ENCODE data around the gene MGAT5.

MGAT5 gene

DNA sequence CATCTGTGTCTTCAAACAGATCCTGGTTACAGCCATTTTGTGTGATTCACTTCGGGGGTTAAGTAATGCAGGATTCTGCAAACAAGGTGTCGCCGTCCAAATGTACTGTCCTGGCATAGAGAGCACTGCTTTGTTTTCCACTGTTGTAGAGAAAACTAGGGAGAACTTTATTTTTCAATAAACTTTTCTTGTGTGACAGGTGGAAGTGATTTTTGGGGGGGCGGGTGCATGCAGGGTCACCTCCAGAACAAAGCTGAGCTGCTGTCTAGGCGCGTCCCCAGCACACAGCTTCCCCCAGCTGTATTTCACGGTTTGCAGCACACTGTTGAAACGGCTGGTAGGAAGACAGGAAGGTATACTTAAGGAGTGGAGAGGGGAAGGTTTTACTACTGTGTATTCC lies 200.6 kb downstream of the MGAT5 start:
- TF ChIP-seq, protein P1, sequence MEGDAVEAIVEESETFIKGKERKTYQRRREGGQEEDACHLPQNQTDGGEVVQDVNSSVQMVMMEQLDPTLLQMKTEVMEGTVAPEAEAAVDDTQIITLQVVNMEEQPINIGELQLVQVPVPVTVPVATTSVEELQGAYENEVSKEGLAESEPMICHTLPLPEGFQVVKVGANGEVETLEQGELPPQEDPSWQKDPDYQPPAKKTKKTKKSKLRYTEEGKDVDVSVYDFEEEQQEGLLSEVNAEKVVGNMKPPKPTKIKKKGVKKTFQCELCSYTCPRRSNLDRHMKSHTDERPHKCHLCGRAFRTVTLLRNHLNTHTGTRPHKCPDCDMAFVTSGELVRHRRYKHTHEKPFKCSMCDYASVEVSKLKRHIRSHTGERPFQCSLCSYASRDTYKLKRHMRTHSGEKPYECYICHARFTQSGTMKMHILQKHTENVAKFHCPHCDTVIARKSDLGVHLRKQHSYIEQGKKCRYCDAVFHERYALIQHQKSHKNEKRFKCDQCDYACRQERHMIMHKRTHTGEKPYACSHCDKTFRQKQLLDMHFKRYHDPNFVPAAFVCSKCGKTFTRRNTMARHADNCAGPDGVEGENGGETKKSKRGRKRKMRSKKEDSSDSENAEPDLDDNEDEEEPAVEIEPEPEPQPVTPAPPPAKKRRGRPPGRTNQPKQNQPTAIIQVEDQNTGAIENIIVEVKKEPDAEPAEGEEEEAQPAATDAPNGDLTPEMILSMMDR (IDR thresholded peaks at IDR 0.05), result no peak

DNA sequence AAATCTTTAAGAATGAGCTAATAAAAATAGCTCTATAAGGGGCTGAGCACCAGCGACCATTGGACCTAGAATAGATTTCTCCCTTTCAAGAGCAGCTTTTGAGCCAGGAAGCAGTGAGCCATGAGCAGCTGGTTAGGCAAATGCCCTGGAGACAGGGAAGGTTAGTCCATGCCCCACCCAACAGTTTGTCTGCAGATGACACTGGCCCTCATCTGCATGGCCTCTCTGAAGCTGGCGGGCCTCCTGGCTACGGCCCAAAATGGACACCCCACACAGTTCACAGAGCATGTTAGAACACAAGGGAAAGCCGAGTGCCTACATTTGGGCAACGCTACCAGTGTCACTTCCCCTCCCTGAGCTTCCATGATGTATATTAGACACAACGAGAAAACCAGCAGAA lies 201.1 kb downstream of the MGAT5 start:
- TF ChIP-seq, protein P1 (IDR thresholded peaks at IDR 0.05), result no peak

DNA sequence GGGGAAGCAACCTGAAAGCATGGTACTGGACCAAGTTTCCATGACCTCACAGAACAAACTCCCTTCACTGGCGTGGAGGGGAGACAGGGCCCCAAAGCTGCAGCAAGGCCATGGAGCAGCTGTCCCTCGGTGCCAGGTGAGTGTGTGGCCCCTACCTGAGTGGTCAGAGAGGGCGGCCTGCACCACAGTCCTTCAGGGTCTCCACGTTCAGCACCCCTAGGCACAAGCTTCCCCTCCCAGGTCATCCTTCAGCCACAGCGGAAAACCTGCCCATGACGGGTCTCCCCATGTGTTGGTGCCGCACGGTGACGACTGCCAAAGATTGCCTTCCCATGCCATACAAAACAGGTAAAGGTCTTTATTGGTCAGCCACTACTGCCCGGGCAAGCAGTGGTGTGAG lies 201.6 kb downstream of the MGAT5 start:
- TF ChIP-seq, protein P1 (IDR thresholded peaks at IDR 0.05), result no peak

DNA sequence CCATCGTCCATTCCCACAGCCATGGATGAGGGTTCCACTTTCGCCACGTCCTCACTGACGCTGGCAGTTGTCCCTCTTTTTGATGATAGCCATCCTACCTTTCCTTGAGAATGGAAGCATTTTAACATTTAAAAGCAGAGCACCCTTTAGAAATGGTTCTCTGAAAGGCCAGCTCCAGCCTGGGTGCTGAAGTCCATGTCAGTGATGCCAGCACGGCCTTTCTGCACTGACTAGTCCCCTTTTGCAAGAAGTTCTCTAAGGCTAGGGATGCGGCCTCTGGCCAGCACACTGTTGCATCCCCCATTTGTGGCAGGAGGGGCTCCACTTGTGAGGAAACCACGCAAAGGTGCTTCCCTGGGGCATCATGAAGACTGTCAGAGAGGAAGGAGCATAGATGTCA lies 203.5 kb downstream of the MGAT5 start:
- TF ChIP-seq, protein P1 (IDR thresholded peaks at IDR 0.05), result no peak

DNA sequence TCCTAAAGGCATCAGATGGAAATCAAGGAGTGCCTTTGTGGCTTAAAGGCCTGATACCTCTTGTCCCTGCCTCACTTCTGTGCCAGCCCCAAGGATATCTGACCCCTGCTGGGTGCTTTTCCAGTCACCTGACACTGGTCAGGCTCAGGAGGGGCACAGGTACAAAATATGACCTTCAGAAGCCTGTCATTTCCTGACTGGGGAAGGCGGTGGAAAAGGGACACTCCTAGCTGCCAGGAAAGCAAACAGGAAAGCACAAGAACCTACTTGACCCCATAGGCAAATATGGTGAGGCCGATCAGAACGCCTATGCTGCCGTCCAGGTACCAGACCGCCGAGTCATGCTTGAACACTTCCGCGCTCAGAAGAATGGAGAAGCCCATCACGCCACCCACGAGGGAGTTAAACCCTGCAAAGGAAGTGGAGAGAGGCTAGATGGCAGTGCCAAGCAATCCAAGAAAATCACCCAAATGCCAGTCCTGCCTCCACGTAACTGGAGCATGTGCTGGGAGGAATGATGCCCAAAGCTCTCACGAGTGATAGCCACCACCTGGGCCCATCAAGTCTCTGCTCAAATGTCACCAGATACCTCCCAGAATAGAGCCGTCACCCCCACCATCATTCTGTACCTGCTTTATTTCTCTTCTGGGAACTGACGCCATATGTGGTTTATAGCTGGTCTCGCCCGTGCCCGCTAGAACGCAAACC lies 204.0 kb downstream of the MGAT5 start:
- TF ChIP-seq, protein P1 (IDR thresholded peaks at IDR 0.05), result no peak

DNA sequence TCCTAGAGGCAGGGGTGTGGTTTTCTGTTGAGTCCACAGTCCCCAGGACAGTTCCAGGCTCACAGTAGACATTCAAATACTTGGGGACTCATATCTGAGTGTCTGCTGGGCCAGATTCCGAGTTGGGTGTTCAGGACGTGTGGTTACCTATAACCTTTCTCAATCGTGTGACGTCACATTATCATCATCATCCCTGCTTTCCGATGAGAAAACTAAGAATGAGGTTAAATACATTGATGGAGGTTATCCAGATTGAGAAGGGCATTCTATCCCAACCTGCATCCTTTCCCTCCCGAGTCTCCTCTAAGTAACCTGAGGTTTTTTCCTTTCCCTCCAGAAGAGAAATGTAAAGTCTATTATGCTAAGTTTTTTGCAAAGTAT lies 204.6 kb downstream of the MGAT5 start:
- TF ChIP-seq, protein P1 (IDR thresholded peaks at IDR 0.05), result no peak

DNA sequence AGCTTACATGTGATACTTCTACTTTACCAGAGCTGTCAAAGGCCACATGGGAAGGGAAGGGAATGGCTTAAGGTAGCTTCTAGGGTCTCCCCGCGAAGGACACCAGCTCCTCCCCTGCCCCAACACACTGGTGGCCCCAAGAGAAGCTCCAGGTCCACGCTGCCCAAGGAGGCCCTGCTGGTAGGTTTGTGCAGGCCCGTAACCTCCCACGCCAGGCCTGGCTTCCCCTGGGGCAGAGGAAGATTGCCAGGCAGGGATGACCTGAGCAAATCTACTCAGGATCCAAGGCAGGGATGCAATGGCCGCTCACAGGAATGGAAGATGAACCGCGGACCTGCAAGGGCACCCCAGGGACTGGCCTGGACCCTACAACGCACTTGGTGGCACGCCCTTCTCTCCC lies 205.1 kb downstream of the MGAT5 start:
- TF ChIP-seq, protein P1 (IDR thresholded peaks at IDR 0.05), result no peak
